ENCODE measurements around the gene CYP4F11. TPM values are rescaled to one million over a fixed set of nuclear protein-coding genes. Genes with fewer than 3 reads are reported as not detected.

Gene CYP4F11
- total and polyA plus RNA-seq, 2 of the 13 experiments (the other 11 are each of a cell fraction or from before 2014, with no cell fraction given): 7.8 to 8.4 TPM

GRCh38 chr19:15934332-15935078 is at the start of gene CYP4F11 (continued):
- no peak; the same call in 1 of the 2 replicates for TF ChIP-seq THAP9 (CRISPR knock-in tag; IDR thresholded peaks at IDR 0.05; ENCODE audit: borderline replicate concordance)
- TF ChIP-seq GATAD2A (CRISPR knock-in tag; IDR thresholded peaks at IDR 0.05): peak; percentile 43; the same call in 1 of the 2 replicates
- TF ChIP-seq ZNF75D (CRISPR knock-in tag; IDR thresholded peaks at IDR 0.05; ENCODE audit: borderline replicate concordance): no peak
- no peak for TF ChIP-seq KDM1A (CRISPR knock-in tag; IDR thresholded peaks at IDR 0.05)
- no peak for TF ChIP-seq ZNF552 (CRISPR knock-in tag; IDR thresholded peaks at IDR 0.05; ENCODE audit: borderline replicate concordance)
- no peak for TF ChIP-seq CENPX (CRISPR knock-in tag; IDR thresholded peaks at IDR 0.05)
- no peak for TF ChIP-seq CBX2 (IDR thresholded peaks at IDR 0.05; ENCODE audit: low read depth, low read length)
- TF ChIP-seq CBX2 (CRISPR knock-in tag; IDR thresholded peaks at IDR 0.05; ENCODE audit: low read depth): no peak
- TF ChIP-seq HNF4G (IDR thresholded peaks at IDR 0.05; ENCODE audit: borderline replicate concordance, low read depth, low read length): peak; percentile 31; the same call in 1 of the 2 replicates
- no peak for TF ChIP-seq HNF4G (CRISPR knock-in tag; IDR thresholded peaks at IDR 0.05; ENCODE audit: borderline replicate concordance, low read depth)
- no peak for TF ChIP-seq PRDM10 (CRISPR knock-in tag; IDR thresholded peaks at IDR 0.05; ENCODE audit: low read depth)
- peak; percentile 33; the same call in 1 of the 2 replicates for TF ChIP-seq NCOR1 (IDR thresholded peaks at IDR 0.05; ENCODE audit: borderline replicate concordance, low read length)

Measured in HepG2 (cell line).